IMR-90 (cell line): ENCODE data around the gene TMEM163. TPM values are rescaled to one million over a fixed set of nuclear protein-coding genes. Genes with fewer than 3 reads are reported as not detected.

Experiments
- ATAC-seq: fragments of 200-7000 bp; cut with Tn5 transposase; 2 replicates; pipeline ENCODE4 v1.9.1; 2020; ENCODE audit warnings: low read depth, mild to moderate bottlenecking, moderate library complexity
- BruUV-seq: library from RNA; stranded (reverse); fragments of 400-500 nt; replicated peaks from 2 replicates; lab custom pipeline; 2021; lab: Mats Ljungman, UMichigan
- CTCF ChIA-PET: fragments of 300-600 bp; formaldehyde crosslinking; extraction: SDS; loops from one replicate; lab custom pipeline; 2021; ENCODE audit warnings: antibody characterized with exemption; lab: Yijun Ruan, JAX
- POLR2A ChIA-PET: fragments of 300-600 bp; sonication (Branson Sonifier 250); formaldehyde crosslinking; loops from one replicate; lab custom pipeline; 2022; ENCODE audit warnings: antibody characterized with exemption; ENCODE audit not compliant: unreplicated experiment; lab: Charles Lee
- DNase-seq: peaks from one replicate; pipeline ENCODE4 v3.0.0; 2013
- H2AFZ ChIP-seq: replicated peaks from 2 replicates; pipeline ENCODE3; 2013; ENCODE audit warnings: low read length, mild to moderate bottlenecking; ENCODE audit not compliant: poor library complexity
- H2AK5ac ChIP-seq: 2 replicates; pipeline ENCODE4 v1.6.1; 2013; ENCODE audit warnings: low read depth, low read length, inconsistent platforms
- H2AK9ac ChIP-seq: replicated peaks from 2 replicates; pipeline ENCODE3; 2013; ENCODE audit warnings: mild to moderate bottlenecking, low read depth, low read length, moderate library complexity; ENCODE audit not compliant: poor library complexity
- H2BK120ac ChIP-seq: 2 replicates; pipeline ENCODE4 v1.6.1; 2013; ENCODE audit warnings: low read depth, low read length, inconsistent platforms
- H2BK15ac ChIP-seq: 3 replicates; pipeline ENCODE4 v1.6.1; 2013; ENCODE audit warnings: low read depth, low read length, inconsistent platforms
- H2BK20ac ChIP-seq: 2 replicates; pipeline ENCODE4 v1.6.1; 2013; ENCODE audit warnings: low read depth, mild to moderate bottlenecking, inconsistent platforms, low read length, moderate library complexity
- H2BK5ac ChIP-seq: 2 replicates; pipeline ENCODE4 v1.6.1; 2013; ENCODE audit warnings: mild to moderate bottlenecking, low read depth, low read length, inconsistent platforms; ENCODE audit not compliant: poor library complexity, severe bottlenecking
- H3K14ac ChIP-seq: replicated peaks from 2 replicates; pipeline ENCODE4 v1.6.1; 2013; ENCODE audit warnings: low read depth, low read length, inconsistent platforms
- H3K18ac ChIP-seq: 2 replicates; pipeline ENCODE4 v1.6.1; 2013; ENCODE audit warnings: low read depth, low read length, control low read depth
- H3K23ac ChIP-seq: 2 replicates; pipeline ENCODE4 v1.6.1; 2013; ENCODE audit warnings: low read depth, low read length, inconsistent platforms
- H3K27ac ChIP-seq: 2 replicates; pipeline ENCODE4 v1.5.1; 2013; ENCODE audit warnings: mild to moderate bottlenecking, control low read depth, low read length; ENCODE audit not compliant: insufficient read depth
- H3K27me3 ChIP-seq: 2 replicates; pipeline ENCODE4 v1.6.1; 2013; ENCODE audit warnings: low read length; ENCODE audit not compliant: control insufficient read depth, insufficient read depth
- H3K36me3 ChIP-seq: 2 replicates; pipeline ENCODE4 v1.6.1; 2013; ENCODE audit warnings: low read length, mixed read lengths; ENCODE audit not compliant: control insufficient read depth, insufficient read depth
- H3K4ac ChIP-seq: 2 replicates; pipeline ENCODE4 v1.6.1; 2013; ENCODE audit warnings: low read depth, low read length, inconsistent platforms
- H3K4me1 ChIP-seq: 2 replicates; pipeline ENCODE4 v1.6.1; 2013; ENCODE audit warnings: low read length, mixed read lengths; ENCODE audit not compliant: control insufficient read depth, insufficient read depth
- H3K4me2 ChIP-seq: 2 replicates; pipeline ENCODE4 v1.6.1; 2013; ENCODE audit warnings: low read depth, mild to moderate bottlenecking, control low read depth, low read length, moderate library complexity
- H3K4me3 ChIP-seq: 2 replicates; pipeline ENCODE4 v1.5.1; 2013; ENCODE audit warnings: low read depth, mild to moderate bottlenecking, control low read depth, low read length, moderate library complexity; ENCODE audit not compliant: insufficient read depth
- H3K56ac ChIP-seq: 2 replicates; pipeline ENCODE4 v1.6.1; 2013; ENCODE audit warnings: low read length, inconsistent platforms; ENCODE audit not compliant: insufficient read depth; ENCODE audit errors: extremely low read depth
- H3K79me1 ChIP-seq, 2 experiments: 2 replicates each; pipeline ENCODE4 v1.6.1; 2013; ENCODE audit warnings: low read length in 2 of 2, inconsistent platforms in 1 of 2, low read depth in 1 of 2
- H3K9ac ChIP-seq: 2 replicates; pipeline ENCODE4 v1.6.1; 2013; ENCODE audit warnings: low read depth, low read length, control low read depth
- H3K9me1 ChIP-seq: 2 replicates; pipeline ENCODE4 v1.6.1; 2013; ENCODE audit warnings: low read length, inconsistent platforms; ENCODE audit not compliant: insufficient read depth
- H3K9me3 ChIP-seq: 2 replicates; pipeline ENCODE4 v1.6.1; 2013; ENCODE audit warnings: low read length; ENCODE audit not compliant: control insufficient read depth, insufficient read depth
- H4K20me1 ChIP-seq: 2 replicates; pipeline ENCODE4 v1.6.1; 2013; ENCODE audit warnings: low read length, inconsistent platforms; ENCODE audit not compliant: insufficient read depth
- H4K5ac ChIP-seq: 2 replicates; pipeline ENCODE4 v1.6.1; 2013; ENCODE audit warnings: mild to moderate bottlenecking, low read depth, low read length, control low read depth
- H4K8ac ChIP-seq, 2 experiments: 2 replicates each; pipeline ENCODE4 v1.6.1; 2013; ENCODE audit warnings: low read depth in 2 of 2, low read length in 2 of 2, control low read depth in 1 of 2, inconsistent platforms in 1 of 2
- H4K91ac ChIP-seq: 2 replicates; pipeline ENCODE4 v1.6.1; 2013; ENCODE audit warnings: low read depth, low read length, inconsistent platforms; ENCODE audit not compliant: insufficient read depth
- BHLHE40 ChIP-seq: fragments of 150-350 bp; IDR thresholded peaks from 2 replicates; pipeline ENCODE4 v1.6.1; 2016; ENCODE audit warnings: mild to moderate bottlenecking, low read depth, low read length
- CEBPB ChIP-seq: IDR thresholded peaks from 2 replicates; pipeline ENCODE4 v1.6.1; 2012; ENCODE audit warnings: low read depth, low read length, improper control_type of control experiment
- CHD1 ChIP-seq: IDR thresholded peaks from 2 replicates; pipeline ENCODE4 v1.6.1; 2012; ENCODE audit warnings: low read depth, low read length, improper control_type of control experiment
- MAFK ChIP-seq: IDR thresholded peaks from 2 replicates; pipeline ENCODE4 v1.6.1; 2012; ENCODE audit warnings: low read depth, low read length, improper control_type of control experiment
- MXI1 ChIP-seq: IDR thresholded peaks from 2 replicates; pipeline ENCODE4 v1.6.1; 2012; ENCODE audit warnings: low read depth, mild to moderate bottlenecking, low read length, moderate library complexity, borderline replicate concordance
- NFE2L2 ChIP-seq: fragments of 150-350 bp; IDR thresholded peaks from 2 replicates; pipeline ENCODE4 v1.6.1; 2016; ENCODE audit warnings: low read depth, mild to moderate bottlenecking, low read length
- POLR2A ChIP-seq: IDR thresholded peaks from 2 replicates; pipeline ENCODE4 v1.6.1; 2012; ENCODE audit warnings: mild to moderate bottlenecking, low read depth, low read length
- RAD21 ChIP-seq: IDR thresholded peaks from 2 replicates; pipeline ENCODE4 v1.6.1; 2012; ENCODE audit warnings: low read length, improper control_type of control experiment
- RCOR1 ChIP-seq: IDR thresholded peaks from 2 replicates; pipeline ENCODE4 v1.6.1; 2012; ENCODE audit warnings: mild to moderate bottlenecking, low read length, improper control_type of control experiment; ENCODE audit not compliant: insufficient replicate concordance
- SMC3 ChIP-seq: fragments of 150-350 bp; IDR thresholded peaks from 2 replicates; pipeline ENCODE4 v1.6.1; 2016; ENCODE audit warnings: low read depth, mild to moderate bottlenecking, antibody characterized with exemption, low read length, moderate library complexity
- USF2 ChIP-seq: fragments of 150-350 bp; IDR thresholded peaks from 2 replicates; pipeline ENCODE4 v1.6.1; 2017; ENCODE audit warnings: mild to moderate bottlenecking, antibody characterized with exemption, low read length, low read depth
- WGBS, 2 experiments: methylation state at CpG; one replicate each; pipeline versions ENCODE4 v1.1.5 to v1.1.7; 2013; ENCODE audit warnings: missing lambda C conversion rate in 2 of 2; ENCODE audit not compliant: insufficient read length in 1 of 2; ENCODE audit errors: extremely low coverage in 2 of 2; 5-methylcytosine and 5-hydroxymethylcytosine counted together
- dilution Hi-C: fragments of 300-500 bp; cut with HindIII; formaldehyde crosslinking; loops from one replicate; pipeline ENCODE4 v1.14.3; 2018; ENCODE audit warnings: low sequenced_read_pairs; ENCODE audit not compliant: unreplicated experiment
- in situ Hi-C: fragments of 300-500 bp; cut with MboI; formaldehyde crosslinking; loops from 3 replicates; pipeline ENCODE4 v1.14.3; 2019; ENCODE audit warnings: low sequenced_read_pairs, inconsistent platforms, mixed read lengths
- intact Hi-C: fragments of 100-400 bp; cut with micrococcal nuclease; formaldehyde crosslinking; loops from 2 replicates; pipeline ENCODE4 v1.10.0; 2022
- polyA plus RNA-seq, 3 experiments: library from polyadenylated mRNA; depleted of rRNA; stranded (reverse); fragments of >200 nt; gene quantifications; 2 replicates each; pipeline ENCODE4 v1.2.3, GENCODE V29; 2012; ENCODE audit warnings: low replicate concordance in 1 of 3
- total RNA-seq: library from RNA; depleted of rRNA; stranded (reverse); fragments of >200 nt; gene quantifications from 2 replicates; pipeline ENCODE4 v1.2.3, GENCODE V29; 2012
- TF ChIP-seq, protein P1 (sequence below): fragments of 150-350 bp; IDR thresholded peaks from 2 replicates; pipeline ENCODE4 v1.6.1; 2016; ENCODE audit warnings: low read depth, mild to moderate bottlenecking, low read length, moderate library complexity, borderline replicate concordance

Gene TMEM163
- total and polyA plus RNA-seq, 2 of the 4 experiments (the other 2 are of a cell fraction): not detected

- Histone ChIP-seq H2BK120ac (no peak overlapping the region), H3K9ac (no peak overlapping the region), H3K27me3 (peaks cover 26% of the 10 kb centered on the region), H3K27ac (no peak overlapping the region), H3K14ac (no peak overlapping the region), H3K4me3 (no peak overlapping the region), H2AK5ac (no peak overlapping the region), H4K5ac (no peak overlapping the region), H3K36me3 (no peaks in the 10 kb centered on the region), H4K8ac (no peak overlapping the region), H4K20me1 (no peaks in the 10 kb centered on the region), H2AK9ac (no peak overlapping the region), H3K79me1 (no peaks in the 10 kb centered on the region), H4K91ac (no peak overlapping the region), H2BK15ac (no peak overlapping the region), H3K23ac (no peak overlapping the region), H3K4me1 (no peaks in the 10 kb centered on the region), H3K18ac (no peak overlapping the region), H2BK20ac (no peak overlapping the region), H3K4me2 (no peak overlapping the region), H3K9me1 (0 out of 2 replicates have a peak, but pooled peaks cover 4% of the 10 kb centered on the region), H3K4ac (no peak overlapping the region), H3K56ac (no peak overlapping the region), H2AFZ (peak overlapping the region; percentile 14), H3K9me3 (no peaks in the 10 kb centered on the region), H2BK5ac (no peak overlapping the region)
- ATAC-seq (no peak), DNase-seq (no peak)
- POLR2A ChIA-PET: no interaction called here
- CTCF ChIA-PET: no interaction called here
- BruUV-seq: no TSS peak
- in situ Hi-C loops: no loop called here
- 70% methylated on average over 2 of the region's 12 CpGs; no CpG with 5 or more reads in 1 of the 2 experiments for WGBS, 2 experiments
- TF ChIP-seq CHD1: no peak
- TF ChIP-seq MAFK: no peak
- no peak for TF ChIP-seq RAD21
- TF ChIP-seq USF2: no peak
- TF ChIP-seq POLR2A: no peak
- no peak for TF ChIP-seq SMC3
- TF ChIP-seq NFE2L2: no peak
- TF ChIP-seq, protein P1, sequence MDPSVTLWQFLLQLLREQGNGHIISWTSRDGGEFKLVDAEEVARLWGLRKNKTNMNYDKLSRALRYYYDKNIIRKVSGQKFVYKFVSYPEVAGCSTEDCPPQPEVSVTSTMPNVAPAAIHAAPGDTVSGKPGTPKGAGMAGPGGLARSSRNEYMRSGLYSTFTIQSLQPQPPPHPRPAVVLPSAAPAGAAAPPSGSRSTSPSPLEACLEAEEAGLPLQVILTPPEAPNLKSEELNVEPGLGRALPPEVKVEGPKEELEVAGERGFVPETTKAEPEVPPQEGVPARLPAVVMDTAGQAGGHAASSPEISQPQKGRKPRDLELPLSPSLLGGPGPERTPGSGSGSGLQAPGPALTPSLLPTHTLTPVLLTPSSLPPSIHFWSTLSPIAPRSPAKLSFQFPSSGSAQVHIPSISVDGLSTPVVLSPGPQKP: no peak
- TF ChIP-seq BHLHE40: no peak
- no peak for TF ChIP-seq RCOR1
- no peak for TF ChIP-seq MXI1
- no peak for TF ChIP-seq CEBPB
- intact Hi-C loops: no loop called here
- dilution Hi-C loops: no loop called here
Measured at GRCh38 chr2:134468776-134469175, 250.0 kb downstream of the TMEM163 start.
